HG02763 (cell line): ENCODE data around the gene FNTB.

ENCODE experiments used
- ATAC-seq: cut with Tn5 transposase; IDR thresholded peaks from one replicate; pipeline ENCODE4 v1.9.1; 2021; ENCODE audit warnings: mild to moderate bottlenecking, moderate library complexity; ENCODE audit not compliant: unreplicated experiment

FNTB gene

DNA sequence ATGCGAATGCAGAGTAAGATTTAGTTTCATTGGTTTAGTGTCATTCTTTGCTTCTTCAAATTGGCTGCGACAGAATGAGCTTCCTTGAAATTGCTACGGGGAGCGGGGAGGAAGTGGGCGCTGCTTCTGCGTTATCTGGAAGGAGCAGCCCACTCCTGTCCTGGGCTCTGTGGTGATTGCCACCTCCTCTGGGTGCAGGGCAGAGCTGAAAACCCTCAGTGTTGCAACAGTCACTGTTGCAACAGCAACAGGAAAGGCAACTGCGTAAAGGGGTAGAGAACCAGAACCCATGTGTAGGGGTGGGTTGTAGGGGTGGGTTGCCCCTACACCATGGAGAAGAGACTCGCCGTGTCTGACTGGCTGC is 57.9 kb downstream of the FNTB start:
- no peak for ATAC-seq

DNA sequence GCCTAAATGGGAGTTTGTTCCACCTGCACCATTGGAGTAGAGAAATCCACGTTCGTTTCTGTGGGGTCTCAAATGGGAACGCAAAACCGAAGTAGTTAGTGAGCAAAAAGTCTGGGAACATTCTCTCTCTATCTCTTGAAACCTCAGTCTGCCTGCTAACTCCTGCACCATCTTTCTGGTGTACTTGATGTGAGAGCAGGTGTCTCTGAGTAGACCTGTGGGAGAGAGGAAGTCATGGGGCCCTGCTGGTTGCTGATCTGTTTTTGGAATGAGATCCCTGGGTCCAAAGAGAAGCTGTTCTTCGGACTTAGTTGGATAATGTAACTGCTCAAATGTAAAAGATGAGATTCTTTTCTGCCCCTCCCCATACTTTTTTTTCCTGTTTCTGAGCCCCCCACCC is 58.3 kb downstream of the FNTB start:
- no peak for ATAC-seq

- ATAC-seq = no peak
Observed at GRCh38 chr14:65045709-65046108, 59.0 kb downstream of the FNTB start.

DNA sequence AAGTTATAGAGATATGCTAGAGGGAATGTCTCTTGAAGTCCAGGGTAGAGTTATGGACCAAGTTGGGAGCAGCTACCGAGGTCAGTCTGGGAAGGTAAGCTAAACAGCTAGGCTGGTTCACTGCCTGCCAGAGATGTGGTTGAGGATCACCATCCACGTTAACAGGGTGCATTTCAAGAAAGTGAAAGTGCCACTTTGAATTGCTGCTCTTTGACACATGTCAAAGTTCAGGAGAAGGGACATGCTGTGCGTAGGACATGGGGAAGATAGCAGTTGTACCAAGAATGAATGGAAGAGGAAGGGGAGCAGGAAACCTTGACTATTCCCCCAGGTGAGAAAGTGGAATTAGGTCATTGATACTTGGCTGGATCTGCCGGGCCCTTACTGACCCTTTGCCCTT is 66.1 kb downstream of the FNTB start:
- no peak for ATAC-seq

DNA sequence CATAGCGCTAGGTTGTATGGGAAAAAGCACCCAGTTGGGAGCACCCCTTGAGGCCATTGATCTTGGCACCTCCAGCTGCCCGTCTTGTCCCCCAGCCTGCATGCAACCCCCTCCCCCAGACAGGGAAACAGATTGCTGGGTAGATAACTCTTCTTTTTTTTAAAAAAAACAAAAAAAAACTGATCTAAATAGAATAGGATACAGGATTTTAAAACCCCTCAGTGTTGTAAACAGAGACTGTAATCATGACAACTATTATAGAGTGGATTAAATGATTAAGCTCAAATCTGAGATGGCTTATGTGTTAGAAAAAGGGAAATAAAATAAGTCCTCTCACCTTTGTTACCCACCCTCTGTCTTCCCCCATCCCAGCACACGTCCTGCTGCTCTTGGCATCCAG is 66.8 kb downstream of the FNTB start:
- ATAC-seq = no peak

DNA sequence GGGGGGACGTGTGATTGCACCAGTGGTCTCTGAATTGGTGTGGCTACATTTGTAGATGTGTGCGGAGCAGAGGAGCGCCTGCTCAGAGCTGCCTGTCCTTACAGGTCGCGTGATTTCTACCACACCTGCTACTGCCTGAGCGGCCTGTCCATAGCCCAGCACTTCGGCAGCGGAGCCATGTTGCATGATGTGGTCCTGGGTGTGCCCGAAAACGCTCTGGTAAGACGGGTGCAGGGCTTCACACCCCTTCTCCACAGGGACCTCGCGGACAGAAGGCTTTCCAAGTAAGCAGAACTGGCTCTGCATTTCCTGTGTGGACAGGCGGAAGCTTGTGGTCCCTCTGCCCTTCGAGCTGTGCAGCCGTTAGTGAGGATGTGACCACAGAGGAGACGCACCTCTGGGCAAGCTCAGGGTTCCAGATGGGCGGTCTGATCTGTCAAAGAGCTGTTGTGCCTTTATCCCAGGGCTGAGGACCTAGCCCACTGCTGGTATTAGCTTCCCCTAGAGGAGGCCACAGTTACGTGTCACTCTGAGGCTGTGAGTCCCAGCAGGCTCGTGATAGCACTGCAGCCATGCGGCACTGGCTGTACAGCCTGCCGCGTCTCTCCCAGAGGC is 67.9 kb downstream of the FNTB start:
- no peak for ATAC-seq

- no peak for ATAC-seq
Observed at GRCh38 chr14:65057695-65058094, 71.0 kb downstream of the FNTB start.

- ATAC-seq = no peak
Observed at GRCh38 chr14:65062096-65063075, 75.7 kb downstream of the FNTB start.

DNA sequence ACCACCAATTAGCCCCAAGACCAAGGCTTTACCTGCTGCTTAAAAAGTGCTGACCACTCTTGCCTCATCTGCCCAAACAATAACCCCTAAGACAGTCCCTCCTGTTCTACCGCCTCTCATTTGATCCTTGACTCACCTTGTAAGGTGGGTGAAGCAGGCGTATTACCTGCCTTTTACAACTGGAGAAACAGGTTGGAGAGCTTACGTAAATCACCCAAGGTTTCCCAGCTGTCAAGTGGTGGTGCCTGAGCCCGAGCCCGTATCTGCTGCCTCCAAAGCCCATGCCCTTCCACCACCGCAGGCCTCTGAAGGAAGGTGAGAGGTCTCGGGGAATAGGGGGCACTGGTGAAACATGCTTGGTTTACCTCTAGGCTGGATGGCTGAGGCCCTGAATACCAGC is 79.0 kb downstream of the FNTB start:
- ATAC-seq = no peak

- ATAC-seq = no peak
Observed at GRCh38 chr14:65069874-65070413, 83.2 kb downstream of the FNTB start.

- ATAC-seq = no peak
Observed at GRCh38 chr14:65070471-65070976, 83.8 kb downstream of the FNTB start.

DNA sequence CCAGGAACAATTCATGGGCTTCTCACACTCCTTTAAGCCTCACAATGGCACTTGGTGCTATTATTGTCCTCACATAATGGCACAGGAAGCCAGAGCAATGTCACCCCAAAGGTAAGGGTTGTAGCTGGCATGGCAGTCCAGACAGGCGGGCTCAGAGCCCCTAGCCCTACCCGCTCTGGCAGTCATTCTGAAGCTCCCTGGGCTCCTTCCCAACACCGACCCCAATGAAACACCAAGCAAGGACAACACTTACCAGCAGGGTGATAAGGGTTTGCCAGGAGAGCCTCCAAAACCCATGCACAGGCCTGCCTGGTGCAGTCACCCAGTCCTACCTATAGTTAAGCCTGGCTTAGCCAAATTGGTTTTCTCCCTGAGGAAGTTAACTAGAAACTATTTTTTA is 84.8 kb downstream of the FNTB start:
- no peak for ATAC-seq

DNA sequence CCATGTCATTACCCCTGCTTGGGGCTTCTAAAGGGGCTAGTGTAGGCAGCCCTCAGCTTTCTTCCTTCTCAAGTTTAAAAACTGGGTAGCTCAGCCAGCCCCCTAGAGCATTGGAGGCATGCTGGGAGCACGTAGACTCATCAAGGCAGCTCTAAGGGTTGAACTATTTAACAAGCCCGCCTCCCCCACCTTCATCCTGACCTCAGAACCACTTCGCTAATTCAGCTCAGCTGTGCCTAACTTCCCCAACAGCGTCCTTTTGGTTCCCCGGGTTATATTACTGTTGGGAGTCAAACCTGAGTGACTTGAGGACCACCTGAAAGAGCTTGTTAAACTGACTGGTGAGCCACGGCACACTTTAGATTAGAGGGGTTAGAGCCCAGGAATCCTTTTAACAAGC is 85.6 kb downstream of the FNTB start:
- ATAC-seq = no peak

- no peak for ATAC-seq
Observed at GRCh38 chr14:65072937-65073336, 86.2 kb downstream of the FNTB start.

DNA sequence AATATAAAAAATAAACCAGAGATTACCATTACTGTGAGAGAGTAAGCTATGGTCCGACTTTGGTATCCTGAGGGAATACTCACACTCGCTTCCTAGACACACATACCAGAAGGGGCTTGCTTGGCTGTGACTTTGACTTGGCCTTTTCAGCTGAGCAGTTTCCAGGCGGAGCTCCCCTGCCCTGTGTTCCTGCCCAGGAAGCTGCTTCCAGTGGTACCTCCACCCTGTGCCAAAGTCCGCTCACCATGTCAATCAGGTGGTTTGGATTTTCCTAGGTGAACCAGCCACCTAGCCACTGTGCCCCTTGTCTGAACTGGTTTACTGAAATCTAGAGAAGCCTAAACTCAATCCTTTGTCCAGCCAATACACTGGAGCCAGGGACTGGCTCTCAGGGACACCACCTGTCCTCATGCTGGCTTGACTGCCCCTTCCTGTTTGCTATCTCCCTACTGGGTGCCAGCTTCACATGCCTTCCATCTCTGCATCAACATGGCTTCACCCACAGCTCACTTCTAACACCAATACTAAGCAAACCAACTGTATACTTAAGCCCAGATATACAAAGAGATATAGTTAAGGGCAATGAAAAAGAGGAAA is 87.0 kb downstream of the FNTB start:
- ATAC-seq = no peak

GRCh38 chr14:65074449-65075150 is 87.9 kb downstream of the FNTB start:
- ATAC-seq = no peak

DNA sequence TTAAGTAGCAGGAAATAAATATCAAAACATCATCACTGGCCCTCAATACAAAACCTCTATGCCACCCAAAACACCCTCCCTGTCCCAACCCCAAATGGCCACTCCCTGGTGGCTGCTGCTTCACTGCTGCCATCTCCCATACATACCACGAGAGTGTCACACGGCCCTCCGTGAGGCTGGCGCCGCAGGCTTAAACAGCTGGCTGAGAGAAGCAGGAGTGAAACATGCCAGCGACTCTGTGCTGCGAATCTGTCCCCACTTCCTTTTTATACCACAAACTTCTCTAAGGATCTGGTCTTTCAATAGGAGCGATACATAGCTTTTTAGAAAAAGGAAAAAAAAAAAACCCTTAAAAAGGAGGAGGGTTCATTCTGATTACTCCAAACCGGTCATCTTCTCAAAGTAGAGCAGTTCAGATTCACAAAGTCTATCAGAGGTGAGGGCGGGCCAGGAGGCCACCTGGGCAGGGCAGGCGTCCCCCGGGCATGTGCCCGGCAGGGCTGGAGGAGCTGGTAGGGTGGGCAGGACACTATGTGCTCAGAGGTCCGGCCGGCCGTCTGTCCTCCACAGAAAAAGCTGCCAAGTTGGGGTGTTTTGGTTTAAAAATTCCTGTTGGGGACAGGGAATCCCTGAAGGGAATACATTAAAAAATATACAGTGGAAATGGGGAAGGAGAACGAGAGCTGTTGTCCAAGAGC is 89.1 kb downstream of the FNTB start:
- ATAC-seq = no peak

DNA sequence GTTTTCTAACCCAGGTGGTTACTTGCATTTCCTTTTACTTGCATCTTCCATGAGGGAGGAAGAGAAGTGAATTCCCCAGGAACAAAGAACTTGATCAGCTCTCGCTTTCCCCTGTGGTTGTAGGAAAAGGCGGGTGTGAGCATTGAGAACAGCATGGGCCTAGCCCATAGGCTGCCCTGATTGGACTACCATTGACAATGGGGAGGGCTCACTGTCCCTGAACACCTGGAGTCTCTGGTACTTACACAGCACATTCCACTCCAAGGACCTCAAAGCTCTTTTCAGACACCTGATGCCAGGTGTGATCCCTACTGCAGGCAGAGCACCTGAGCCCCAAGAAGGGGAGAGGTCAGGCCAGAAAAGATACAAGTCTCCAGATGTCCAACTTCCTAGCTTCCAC is 90.6 kb downstream of the FNTB start:
- no peak for ATAC-seq

- no peak for ATAC-seq
Observed at GRCh38 chr14:65079201-65079600, 92.5 kb downstream of the FNTB start.

DNA sequence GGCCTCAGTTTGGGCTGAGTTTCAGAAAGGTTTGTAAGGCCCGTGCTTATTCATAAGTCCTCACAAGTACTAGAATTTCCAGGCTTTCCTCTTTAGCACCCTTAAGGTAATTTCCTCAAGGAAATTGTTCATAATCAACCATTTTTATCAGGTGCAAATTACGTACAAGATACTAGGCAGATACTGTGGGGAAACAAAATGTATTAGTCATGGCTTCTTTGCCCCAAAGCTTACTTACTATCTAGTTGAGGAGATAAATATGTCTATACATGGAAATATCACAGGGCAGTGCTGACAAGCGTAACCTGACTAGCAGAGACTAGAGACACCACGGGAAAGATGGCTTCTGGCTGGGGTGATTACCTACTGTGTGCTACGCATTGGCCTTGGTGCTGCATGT is 93.1 kb downstream of the FNTB start:
- ATAC-seq = no peak
